CMK (cell line): ENCODE data around the gene BCAT1.

ENCODE experiments used
- DNase-seq: peaks from one replicate; pipeline ENCODE4 v3.0.0-alpha.2; 2010; ENCODE audit warnings: low read depth

The BCAT1 gene, protein sequence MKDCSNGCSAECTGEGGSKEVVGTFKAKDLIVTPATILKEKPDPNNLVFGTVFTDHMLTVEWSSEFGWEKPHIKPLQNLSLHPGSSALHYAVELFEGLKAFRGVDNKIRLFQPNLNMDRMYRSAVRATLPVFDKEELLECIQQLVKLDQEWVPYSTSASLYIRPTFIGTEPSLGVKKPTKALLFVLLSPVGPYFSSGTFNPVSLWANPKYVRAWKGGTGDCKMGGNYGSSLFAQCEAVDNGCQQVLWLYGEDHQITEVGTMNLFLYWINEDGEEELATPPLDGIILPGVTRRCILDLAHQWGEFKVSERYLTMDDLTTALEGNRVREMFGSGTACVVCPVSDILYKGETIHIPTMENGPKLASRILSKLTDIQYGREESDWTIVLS

DNA sequence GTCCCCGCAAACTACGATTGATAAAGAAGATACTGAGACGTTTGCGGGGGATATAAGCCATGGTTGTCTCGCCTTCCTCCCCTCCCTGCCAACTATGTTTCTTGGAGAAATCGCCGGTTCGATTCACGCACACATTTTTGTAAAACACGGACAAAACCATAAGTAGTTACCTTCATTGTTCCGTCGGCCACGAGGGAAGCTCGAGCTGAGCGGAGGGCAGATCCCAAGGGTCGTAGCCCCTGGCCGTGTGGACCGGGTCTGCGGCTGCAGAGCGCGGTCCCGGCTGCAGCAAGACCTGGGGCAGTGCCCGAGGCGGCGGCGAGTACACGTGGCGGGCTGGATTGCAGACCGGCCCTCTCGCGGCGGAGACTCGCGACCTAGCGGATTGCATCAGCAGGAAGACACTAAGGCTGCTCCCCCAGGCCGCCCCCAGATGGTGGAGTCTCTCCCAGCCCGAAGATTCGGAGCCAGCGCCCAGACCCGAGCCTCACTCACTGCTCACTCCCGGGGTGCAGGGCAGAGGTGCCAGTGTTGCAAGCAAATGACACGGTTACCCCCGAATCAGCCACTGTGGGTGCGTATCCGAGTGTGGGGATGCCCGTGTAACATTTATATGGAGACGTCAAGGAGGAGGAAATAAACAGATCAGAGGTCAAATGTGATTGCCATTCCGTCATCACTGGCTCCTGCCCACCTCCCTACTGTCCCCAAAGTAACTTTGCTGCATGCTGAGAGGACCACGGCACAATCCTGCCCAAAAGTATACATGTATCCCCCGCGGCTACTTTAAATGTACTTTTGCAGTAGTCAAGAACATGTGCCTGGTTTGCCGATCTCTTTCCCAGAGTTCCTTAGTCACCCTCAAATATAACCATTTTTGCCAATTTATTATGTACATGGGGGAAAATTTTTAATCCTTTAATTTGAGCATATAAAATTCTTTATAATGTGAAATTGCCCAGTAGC, at the start of gene BCAT1:
BCAT1 (minus strand) TSS at position 345 of the 966 bp plus-strand sequence; CDS start at position 176, 169 bp downstream.
- DNase-seq, result peak; percentile 73

DNA sequence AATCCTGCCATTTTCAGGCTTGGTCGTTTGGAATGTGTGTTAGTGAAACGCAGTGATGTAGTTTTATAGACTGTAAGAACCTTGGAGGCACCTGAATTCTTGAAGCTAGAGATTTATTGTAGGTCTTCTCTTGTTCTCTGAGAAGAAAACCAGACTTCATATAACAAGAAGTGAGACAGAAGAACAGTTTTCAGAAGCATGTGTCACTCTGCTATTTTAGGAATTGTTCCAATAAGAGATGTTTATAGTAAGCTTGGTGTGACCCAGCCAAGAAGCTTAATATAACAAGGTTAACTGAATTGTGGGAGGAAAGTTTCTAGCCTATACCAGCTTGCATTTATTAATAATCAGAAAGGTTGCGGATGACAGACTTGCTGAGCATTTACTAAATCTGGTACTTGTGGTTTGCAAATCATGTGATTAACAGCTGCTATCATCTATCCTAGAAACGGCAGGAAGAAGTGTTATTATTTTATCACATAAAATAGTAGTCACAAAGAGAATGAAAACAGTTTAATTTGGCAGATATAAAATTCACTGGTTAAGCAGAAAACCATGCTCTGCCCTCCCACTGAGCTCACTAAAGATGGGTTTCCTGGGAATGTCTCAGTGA, 49.2 kb upstream of the BCAT1 start:
- no peak for DNase-seq

DNA sequence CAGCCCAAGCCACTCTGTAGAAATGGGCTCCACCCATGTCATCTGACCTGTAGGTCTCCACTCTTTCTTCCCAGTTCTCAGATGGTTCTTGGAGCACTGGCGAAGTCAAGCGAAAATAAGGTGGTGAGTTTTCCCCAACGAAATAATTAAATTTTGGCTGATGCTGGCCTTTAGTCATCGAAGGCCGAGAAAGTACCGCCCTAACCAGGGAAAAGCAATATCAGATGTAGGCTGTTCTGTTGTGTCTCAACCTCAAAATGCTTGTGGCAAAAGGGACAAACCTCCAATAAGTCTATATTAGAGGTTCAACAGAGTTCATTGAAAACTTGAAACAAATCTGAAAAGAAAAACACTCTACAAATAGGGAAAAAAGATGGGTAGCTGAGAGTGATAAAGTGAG, 48.6 kb upstream of the BCAT1 start:
- DNase-seq, result no peak

DNA sequence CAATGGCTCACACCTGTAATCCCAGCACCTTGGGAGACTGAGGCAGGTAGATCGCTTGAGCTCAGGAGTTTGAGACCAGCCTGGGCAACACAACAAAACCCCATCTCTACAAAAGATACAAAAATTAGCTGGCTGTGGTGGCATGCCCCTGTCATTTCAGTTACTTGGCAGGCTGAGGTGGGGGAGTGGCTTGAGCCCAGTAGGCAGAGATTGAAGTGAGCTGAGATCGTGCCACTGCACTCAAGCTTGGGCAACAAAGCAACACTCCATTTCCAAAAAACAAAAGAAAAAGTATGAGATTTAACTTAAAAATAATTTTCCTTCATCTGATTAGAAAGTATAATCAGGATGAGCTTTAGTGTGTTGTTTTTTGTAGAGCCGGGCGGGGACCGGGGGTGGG, 47.9 kb upstream of the BCAT1 start:
- DNase-seq, result no peak

DNA sequence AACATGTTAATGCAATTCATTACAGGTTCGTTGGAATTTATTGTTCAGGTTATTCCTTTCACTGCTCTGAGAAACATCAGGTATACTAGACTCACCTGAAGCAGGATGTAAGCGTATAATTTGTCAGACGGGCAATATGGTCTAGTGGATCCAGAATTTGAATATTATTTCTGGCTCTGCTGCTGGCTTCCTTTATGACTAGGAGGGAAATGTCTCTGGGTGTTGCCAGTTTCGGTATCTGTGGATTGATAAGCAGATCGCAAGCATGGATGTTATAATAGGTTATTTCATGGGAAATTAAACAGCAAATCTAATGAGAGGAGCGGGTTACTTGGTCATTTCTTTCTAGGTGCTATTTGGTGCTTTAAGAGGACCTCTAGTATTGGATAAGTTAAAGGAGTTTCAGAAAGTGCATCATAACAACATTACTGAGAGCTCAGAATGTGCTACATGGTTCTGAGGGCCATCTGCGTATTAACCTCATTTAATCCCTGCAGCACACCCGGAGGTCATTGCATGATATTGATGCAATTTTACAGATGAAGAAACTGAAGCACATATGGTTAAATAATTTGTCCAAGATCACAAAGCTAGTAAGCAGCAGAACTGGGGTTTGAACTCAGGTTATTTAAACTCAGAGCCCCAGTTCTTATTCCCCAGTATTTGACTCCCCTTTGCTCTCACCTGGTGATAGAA, 47.3 kb upstream of the BCAT1 start:
- DNase-seq, result no peak

DNA sequence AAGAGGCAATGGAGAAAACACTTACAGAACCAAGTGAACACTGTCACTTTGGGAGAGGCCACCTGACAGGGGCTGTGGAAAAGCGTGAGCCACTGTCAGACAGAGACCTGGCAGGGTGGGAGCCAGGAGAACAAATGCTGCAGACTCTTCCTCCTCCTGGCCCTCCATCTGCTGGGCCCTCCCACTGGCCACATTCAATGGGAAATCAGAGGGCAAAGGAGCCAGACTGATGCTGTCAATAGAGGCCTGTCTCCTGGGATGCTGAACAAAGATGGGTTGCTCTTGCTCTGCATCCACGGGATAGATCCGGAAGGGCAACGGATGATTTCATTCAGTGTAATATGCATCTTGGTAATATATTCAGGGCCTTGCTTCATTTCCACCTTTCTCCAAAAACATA, 44.9 kb upstream of the BCAT1 start:
- DNase-seq, result no peak

DNA sequence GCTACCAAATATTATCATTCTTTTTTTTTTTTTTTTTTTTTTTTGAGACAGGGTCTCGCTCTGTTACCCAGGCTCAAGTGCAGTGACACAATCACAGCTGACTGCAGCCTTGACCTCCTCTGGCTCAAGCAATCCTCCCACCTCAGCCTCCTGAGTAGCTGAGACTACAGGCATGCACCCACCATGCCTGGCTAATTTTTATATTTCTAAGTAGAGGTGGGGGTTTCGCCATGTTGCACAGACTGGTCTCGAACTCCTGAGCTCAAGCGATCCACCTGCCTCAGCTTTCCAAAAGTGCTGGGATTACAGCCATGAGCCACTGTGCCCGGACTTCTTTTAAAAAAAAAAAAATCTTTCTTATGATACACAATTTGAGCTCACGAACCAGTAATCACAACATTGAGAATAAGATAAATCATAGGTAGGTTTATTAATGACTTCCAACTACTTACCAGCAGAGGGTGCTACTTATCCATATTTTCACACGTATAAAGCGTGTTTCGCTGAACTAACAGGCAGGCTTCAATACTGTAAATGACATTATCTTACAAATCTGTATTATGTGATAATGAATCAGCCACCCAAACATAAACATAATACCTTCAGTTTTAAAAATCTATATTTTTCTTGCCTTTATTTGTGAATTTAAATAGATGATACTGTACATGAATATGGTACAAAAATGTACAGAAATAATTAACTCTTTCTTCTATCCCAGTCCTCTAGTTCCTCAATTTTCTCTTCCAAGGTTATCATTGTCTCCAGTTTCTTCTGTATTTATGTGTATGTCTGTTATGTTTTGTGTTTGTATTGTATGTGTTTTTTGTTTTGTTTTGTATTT, 42.5 kb upstream of the BCAT1 start:
- DNase-seq, result no peak

DNA sequence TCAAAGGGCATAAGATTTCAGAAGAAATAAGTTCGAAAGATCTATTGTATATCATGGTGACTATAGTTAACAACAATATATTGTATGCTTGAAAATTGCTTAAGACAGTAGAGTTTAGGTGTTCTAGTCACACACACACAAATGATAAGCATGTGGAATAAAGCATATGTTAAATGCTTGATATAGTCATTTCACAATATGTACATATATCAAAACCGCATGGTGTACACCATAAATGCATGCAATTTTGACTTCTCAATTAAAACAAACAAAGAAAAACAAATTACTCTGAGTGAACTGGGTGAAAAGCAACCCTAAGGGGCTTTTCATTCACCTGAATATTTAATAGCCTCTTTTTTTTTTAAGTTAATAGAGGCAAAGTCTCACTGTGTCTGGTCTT, 40.3 kb upstream of the BCAT1 start:
- no peak for DNase-seq

DNA sequence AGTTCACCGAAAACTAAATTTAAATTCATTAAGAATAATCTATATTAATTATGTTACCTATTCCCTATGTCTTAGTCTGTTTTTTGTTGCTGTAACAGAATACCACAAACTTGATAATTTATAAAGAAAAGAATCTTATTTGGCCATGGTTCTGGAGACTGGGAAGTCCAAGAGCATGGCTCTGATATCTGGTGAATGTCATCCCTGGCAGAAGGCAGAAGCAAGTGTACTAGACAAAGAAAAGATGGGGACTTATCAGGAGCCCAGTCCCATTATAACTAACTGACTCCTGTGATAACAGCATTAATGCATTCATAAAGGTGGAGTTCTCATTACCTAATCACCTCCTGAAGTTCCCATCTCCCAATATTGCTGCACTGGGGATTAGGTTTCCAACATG, 33.3 kb upstream of the BCAT1 start:
- no peak for DNase-seq

DNA sequence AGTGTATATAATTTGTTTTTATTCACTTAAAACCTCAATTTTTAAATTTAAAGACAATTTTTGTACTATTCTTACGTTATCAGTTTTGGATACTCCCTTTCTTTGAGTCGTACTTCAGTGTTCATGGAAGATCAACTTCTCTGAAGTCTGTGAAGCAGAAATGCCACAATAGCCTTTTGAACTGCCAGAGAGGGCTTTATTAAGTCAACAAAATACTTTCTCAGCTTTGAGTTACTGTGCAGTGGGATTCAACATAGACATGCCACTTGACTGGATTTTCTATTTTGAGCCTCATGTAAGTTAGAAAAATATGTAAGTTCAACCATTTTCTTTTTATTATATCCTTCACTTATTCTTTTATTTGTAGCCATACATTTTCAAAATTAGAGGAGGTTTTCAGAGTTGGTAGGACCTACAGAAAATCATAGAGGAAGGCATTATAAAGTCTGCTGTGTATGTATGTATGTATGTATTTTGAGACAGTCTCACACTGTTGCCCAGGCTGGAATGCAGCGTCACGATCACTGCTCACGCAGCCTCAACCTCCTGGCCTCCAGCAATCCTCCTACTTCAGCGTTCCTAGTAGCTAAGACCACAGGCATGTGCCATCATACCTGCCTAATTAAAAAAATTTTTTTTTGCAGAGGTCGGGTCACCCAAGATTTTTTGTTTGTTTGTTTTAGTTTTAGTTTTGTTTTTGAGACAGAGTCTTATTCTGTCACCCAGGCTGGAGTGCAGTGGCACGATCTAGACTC, 31.3 kb upstream of the BCAT1 start:
- no peak for DNase-seq

DNA sequence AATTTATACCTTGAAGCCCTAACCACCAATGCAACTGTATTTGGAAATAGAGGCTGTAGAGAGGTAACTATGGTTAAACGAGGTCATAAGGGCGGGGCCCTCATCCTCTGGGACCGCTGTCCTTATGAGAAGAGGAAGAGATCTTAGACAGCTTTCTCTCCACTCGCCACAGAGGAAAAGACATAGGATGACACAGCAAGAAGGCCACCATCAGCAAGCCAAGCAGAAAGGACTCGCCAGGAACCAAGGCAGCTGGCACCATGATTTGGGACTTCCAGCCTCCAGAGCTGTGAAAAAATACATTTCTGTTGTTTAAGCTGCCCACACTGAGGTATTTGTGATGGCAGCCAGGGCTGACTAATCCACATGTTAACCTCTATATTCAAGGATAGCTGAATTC, 30.4 kb upstream of the BCAT1 start:
- peak; percentile 40 for DNase-seq

DNA sequence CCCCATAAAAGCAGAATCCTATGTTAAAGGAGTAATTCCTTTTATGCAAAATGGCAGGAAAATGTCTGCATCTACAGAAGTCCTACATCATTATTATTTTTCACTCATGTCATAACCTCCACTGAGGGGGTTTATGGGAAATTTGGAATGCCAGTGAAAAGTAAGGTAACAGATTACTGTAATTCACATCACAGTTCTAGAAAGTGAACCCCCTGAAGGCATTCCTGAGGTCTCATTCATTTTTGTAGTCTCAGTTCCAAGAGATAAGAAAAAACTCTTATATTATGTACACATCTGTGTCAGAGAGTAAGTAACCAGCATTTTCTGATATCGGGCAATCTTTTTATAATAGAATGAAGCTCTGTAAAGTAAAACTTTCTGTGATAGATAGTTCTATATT, 28.8 kb upstream of the BCAT1 start:
- DNase-seq, result no peak

DNA sequence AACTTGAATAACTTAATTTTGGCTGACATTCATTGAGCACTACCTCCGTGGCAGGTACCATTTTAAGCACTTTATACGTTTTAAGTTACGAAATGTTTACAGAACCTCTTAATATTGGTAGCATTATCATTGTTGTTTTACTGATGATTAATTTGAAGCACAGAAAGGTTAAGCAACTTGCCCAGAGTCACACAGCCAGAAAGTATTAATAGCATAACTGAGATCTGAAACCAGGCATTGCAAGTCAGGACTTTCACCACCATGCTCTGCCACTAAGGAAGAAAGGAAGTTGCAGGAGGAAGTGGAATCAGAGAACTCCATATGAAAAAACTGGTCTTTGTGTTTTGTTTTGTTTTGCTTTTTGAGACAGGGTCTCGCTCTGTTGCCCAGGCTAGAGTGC, 28.2 kb upstream of the BCAT1 start:
- no peak for DNase-seq

DNA sequence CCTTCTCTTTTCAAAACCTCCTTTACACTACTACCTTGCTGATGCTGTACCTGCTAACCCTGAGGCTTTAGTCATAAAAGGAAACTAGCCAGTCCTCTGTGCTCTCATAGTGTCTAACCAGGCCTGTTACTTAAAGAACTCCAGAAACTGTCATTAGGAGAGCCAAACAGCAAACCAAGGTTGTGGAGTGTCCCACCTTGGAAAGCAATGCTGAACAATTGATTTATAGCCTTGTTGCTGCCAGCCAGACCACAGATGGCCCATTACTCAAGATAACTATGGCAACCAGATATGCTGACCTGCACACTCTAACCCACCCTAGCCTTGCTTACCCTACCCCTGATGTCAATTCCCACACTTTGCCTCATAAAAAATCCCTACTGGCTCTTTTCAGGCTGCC, 26.5 kb upstream of the BCAT1 start:
- no peak for DNase-seq

DNA sequence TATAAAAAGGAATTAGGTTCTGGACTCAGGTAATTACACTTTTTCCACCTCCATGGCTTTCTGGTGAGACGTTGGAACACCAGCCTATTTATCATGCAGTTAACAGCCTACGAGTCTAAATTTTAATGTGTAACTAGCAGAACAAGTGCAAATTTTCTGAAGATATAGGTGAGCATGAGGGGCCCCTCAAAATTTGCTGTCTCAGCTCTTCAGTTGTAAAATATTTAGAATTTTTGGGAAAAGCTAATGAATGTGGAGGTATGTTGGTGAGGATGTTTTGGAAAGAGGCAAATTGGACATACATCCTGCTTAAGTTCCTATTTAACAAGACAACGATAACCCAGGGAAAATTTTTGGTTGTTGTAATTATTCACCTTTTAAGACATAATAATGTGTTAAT, 25.3 kb upstream of the BCAT1 start:
- DNase-seq, result no peak

DNA sequence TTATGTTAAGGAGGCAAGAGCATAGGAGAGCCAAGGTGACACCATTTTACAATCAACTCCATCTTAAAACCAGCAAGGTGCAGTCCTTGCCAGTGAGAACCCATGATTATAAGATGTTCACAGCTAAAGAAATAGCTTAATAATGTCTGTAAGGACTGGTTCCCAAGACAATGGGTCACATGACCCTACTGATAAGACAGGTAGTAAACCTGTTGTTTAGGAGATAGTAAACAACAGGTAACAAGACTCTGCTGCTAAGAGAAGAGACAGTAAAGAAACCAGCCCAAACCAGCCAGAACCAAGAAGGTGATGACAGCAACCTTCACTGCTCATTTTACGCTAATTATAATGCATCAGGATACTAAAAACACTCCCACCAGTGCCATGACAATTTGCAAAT, 23.2 kb upstream of the BCAT1 start:
- DNase-seq, result no peak

DNA sequence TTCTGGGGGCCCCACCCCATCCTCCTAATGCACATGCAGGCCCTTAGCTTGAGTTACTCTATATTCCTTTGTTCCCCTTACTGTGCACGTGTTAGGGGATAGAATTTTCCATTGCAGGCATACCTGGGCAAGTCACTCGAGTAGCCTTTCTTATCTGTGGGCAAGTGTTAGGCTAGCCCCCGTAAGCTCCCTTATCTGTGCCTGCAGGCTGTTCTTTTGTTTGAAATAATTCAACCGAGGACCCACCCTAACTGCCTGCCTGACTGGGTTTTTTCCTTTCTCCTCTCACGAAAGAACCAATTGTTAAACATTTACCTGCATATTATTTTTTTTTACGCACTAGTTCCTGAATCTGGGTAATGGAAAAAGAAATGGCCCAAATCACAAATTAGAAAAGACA, 21.3 kb upstream of the BCAT1 start:
- DNase-seq, result no peak

DNA sequence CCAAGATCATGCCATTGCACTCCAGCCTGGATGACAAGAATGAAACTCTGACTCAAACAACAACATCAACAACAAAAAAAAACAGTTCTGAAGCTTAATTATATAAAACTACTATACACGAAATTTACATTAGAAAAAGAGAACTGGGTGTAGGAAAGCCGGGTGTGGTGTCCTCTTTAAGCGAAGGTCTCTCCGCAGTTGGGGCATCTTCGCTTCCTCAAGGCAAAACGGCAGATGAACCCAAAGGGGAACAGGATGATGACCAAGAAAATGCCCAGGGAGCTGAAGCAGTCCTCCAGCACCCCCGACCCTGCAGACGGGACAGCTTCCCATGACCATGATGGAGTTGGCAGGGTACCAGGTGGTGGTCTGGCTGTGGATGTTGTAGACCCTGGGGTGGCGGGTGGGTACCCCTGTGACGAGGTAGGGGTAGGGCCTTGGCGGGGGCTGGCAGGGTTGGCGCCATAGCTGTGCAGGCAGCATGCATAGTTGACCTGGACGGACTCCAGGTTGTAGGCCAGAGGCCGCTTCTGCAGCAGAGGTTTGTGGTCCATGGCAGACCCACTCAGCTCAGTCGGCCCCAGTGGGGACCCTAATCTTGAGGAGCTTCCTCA, 18.2 kb upstream of the BCAT1 start:
- DNase-seq, result no peak

DNA sequence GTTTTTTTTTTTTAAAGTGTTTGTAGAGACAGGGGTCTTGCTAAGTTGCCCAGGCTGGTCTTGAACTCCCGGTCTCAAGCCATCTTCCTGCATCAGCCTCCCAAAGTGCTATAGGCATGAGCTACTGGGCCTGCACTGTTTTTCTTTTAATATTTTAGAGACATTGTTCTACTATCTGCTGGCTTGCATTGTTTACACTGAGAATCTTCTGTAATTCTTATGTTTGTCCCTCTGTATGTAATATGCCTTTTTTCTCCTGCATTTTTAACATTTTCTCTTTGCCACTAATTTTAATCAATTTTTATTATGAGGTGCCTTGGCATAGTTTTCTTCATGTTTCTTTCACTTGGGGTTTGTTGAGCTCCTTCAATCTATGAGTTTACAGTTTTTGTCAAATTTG, 15.4 kb upstream of the BCAT1 start:
- DNase-seq, result no peak

DNA sequence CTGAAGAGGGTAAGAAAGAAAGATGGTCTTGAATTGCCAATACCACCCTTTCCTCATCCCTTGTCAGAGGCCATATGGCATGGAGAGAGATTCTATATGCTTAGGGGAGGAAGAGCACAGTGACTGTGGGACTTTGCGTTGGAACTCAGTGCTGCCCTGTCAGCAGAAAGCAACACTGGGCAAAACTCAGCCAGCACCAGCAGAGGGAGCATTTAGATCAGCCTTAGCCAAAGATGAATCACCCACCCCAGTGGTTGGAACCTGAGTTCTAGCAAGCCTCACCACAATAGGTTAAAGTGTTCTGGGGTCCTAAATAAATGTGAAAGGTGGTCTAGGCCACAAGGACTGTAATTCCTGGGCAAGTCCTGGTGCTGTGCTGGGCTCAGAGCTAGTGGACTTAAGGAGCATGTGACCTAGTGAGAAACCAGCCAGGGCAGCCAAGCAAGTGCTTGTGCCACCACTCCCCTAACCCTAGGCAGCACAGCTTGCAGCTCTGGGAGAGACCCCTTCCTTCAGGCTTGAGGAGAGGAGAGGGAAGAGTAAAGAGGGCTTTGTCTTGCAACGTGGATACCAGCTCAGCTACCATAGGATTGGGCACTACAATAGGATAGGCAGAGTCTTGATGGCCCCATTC, 11.4 kb upstream of the BCAT1 start:
- DNase-seq, result no peak
